Purkinje cell (primary cell): ENCODE data around the gene RABL2A. TPM values are rescaled to one million over a fixed set of nuclear protein-coding genes. Genes with fewer than 3 reads are reported as not detected.

Experiments used
- polyA plus RNA-seq: library from polyadenylated mRNA; unstranded; fragments of >200 nt; fragmentation: Nextera tagmentation; gene quantifications from 2 replicates; pipeline ENCODE4 v1.2.1, GENCODE V29; 2014

Gene RABL2A
- 4.5 and 7.3 TPM in 2 replicates for polyA plus RNA-seq

GRCh38 chr2:113626616-113627330 is at the start of gene RABL2A:
RABL2A (plus strand) TSS chr2:113627266; CDS start chr2:113628607, 1,341 bp downstream.

Other genes starting within 250 kb of the RABL2A start
- gene ZNG1B, start 189.6 kb upstream of the RABL2A start, polyA plus RNA-seq: 157 and 180 TPM in 2 replicates
- not detected in 2 replicates for gene FOXD4L1, start 128.6 kb upstream of the RABL2A start, polyA plus RNA-seq
- 50.0 and 53.6 TPM in 2 replicates for gene SLC35F5, start 129.4 kb downstream of the RABL2A start, polyA plus RNA-seq